ENCODE results near the gene ARRDC2. TPM values are rescaled to one million over a fixed set of nuclear protein-coding genes. Genes with fewer than 3 reads are reported as not detected.

Gene ARRDC2
- total and polyA plus RNA-seq, 2 donors (not counting 1 experiment from before 2014, with no cell fraction given) = 131 to 639 TPM

DNA sequence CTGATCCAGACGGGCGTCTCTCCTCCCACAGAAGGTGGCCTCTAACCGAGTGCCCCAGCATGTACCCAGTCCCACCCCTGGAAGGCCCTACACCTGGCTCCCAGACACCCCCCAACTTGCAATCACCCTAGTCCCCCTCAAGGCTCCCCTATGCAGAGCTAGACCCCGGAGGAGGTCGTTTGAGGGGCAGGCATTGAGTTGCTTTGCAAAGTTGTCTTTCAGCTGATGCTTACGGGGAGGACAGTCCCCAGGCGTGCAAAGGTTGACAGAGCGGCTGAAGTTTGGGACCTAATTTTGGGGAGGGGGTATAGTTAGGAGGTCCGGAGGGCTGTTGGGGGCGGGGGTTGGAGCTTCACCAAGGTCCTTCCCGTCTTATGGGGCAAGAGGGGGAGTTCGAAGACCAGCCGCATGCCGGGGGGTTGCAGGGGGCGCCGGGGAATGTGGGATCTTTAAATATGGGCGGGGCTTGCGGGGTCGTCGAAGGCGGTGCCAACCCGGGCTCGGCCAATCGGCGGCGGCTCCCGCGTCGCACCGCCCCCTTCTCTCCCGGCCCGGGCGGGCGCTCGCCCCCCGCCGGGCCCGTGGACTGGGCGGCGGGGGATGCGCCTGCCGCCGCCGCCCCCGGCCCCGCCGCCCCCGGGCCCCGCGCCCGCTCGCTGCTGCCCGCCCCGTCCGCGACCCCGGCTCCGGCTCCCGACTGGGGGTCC, 41.3 kb upstream of the ARRDC2 start, which contains the start of gene KCNN1:
TSS of gene KCNN1 (plus strand) at position 558 of the 707 bp plus-strand sequence. CDS start 6,782 bp downstream, outside the sequence.
- ATAC-seq (ENCODE audit: low read depth) = peak; percentile 24
- H3K27ac Mint-ChIP-seq = peak within 1 kb of the TSS; percentile 20
- H3K9ac ChIP-seq (ENCODE audit: low read length) = no peak within 1 kb of the TSS

More for the DNA sequence above, 41.3 kb upstream of the ARRDC2 start, which contains the start of gene KCNN1:
- no peak for DNase-seq
- Histone ChIP-seq H3K36me3 (replicated peaks in 1 of 2; ENCODE audit: control extremely low read depth in 1 of 2, control insufficient read depth in 1 of 2, extremely low read depth in 1 of 2, insufficient read depth in 2 of 2, low read length in 1 of 2) (no peaks in the 10 kb centered on the region), H4K20me1 (ENCODE audit: control insufficient read depth, insufficient read depth, low read length, poor library complexity, severe bottlenecking) (no peaks in the 10 kb centered on the region), H3K4me3 (ENCODE audit: control extremely low read depth in 1 of 5, extremely low read depth in 1 of 5, insufficient read depth in 1 of 5, low read depth in 2 of 5, low read length in 4 of 5) (no peak within 1 kb of the TSS), H3K4me2 (replicated peaks; ENCODE audit: low read depth, low read length, poor library complexity, severe bottlenecking) (peak within 1 kb of the TSS; percentile 43), H3K9me3 (ENCODE audit: control extremely low read depth in 1 of 3, control insufficient read depth in 2 of 3, insufficient read depth in 1 of 3, low read length in 2 of 3) (peaks cover 0 to 6% (median 0%) of the 10 kb centered on the region in 3 donors), H3K27ac (ENCODE audit: low read length in 2 of 2) (no peak within 1 kb of the TSS), H3K79me2 (ENCODE audit: control insufficient read depth, insufficient read depth, low read length) (no peaks in the 10 kb centered on the region), H2AFZ (ENCODE audit: insufficient read depth, low read depth, low read length, poor library complexity, severe bottlenecking) (no peak within 1 kb of the TSS), H3K4me1 (ENCODE audit: control insufficient read depth in 2 of 2, insufficient read depth in 2 of 2, low read length in 2 of 2) (peaks cover 4 to 10% of the 10 kb centered on the region in 2 donors), H3K27me3 (replicated peaks in 1 of 4; ENCODE audit: control extremely low read depth in 1 of 4, control insufficient read depth in 3 of 4, insufficient read depth in 4 of 4, low read length in 3 of 4) (peaks cover 0 to 42% (median 13%) of the 10 kb centered on the region in 4 experiments)
- intact Hi-C loops (cut with micrococcal nuclease) = no loop called here
- ChIA-PET CTCF (interaction anchor here (0.9 to 1.9 kb wide), 4 partner anchors 29 to 34 kb away, joined by 3 to 7 read pairs (median 3); partner anchors contain the start of gene CCDC124), POLR2A (interaction anchor here (1.1 kb wide), 1 partner anchor 21 kb away, joined by 9 read pairs; no protein-coding TSS in a partner anchor)
- H3K4me1 Mint-ChIP-seq = peaks cover 8% of the 10 kb centered on the region
- peaks cover 48% of the 10 kb centered on the region for H3K27me3 Mint-ChIP-seq
- peak within 1 kb of the TSS; percentile 78 for H3K4me3 Mint-ChIP-seq
- H3K9me3 Mint-ChIP-seq (ENCODE audit: insufficient read depth) = no peaks in the 10 kb centered on the region
- WGBS (ENCODE audit: insufficient coverage) = 7% methylated on average over 52 of the region's 59 CpGs
- TF ChIP-seq, protein P1, sequence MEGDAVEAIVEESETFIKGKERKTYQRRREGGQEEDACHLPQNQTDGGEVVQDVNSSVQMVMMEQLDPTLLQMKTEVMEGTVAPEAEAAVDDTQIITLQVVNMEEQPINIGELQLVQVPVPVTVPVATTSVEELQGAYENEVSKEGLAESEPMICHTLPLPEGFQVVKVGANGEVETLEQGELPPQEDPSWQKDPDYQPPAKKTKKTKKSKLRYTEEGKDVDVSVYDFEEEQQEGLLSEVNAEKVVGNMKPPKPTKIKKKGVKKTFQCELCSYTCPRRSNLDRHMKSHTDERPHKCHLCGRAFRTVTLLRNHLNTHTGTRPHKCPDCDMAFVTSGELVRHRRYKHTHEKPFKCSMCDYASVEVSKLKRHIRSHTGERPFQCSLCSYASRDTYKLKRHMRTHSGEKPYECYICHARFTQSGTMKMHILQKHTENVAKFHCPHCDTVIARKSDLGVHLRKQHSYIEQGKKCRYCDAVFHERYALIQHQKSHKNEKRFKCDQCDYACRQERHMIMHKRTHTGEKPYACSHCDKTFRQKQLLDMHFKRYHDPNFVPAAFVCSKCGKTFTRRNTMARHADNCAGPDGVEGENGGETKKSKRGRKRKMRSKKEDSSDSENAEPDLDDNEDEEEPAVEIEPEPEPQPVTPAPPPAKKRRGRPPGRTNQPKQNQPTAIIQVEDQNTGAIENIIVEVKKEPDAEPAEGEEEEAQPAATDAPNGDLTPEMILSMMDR (IDR thresholded peaks at IDR 0.05) = no peak
- TF ChIP-seq EZH2 (IDR thresholded peaks at IDR 0.05; ENCODE audit: borderline replicate concordance, insufficient read depth, low read depth, low read length, poor library complexity, severe bottlenecking) = no peak

All from B cell (primary cell).